ENCODE data around the gene FOXP4.

FOXP4 gene

GRCh38 chr6:41649596-41649995, 103.4 kb downstream of the FOXP4 start:
- DNase-seq, result no peak

GRCh38 chr6:41650120-41650519, 103.9 kb downstream of the FOXP4 start:
- DNase-seq, result no peak

DNA sequence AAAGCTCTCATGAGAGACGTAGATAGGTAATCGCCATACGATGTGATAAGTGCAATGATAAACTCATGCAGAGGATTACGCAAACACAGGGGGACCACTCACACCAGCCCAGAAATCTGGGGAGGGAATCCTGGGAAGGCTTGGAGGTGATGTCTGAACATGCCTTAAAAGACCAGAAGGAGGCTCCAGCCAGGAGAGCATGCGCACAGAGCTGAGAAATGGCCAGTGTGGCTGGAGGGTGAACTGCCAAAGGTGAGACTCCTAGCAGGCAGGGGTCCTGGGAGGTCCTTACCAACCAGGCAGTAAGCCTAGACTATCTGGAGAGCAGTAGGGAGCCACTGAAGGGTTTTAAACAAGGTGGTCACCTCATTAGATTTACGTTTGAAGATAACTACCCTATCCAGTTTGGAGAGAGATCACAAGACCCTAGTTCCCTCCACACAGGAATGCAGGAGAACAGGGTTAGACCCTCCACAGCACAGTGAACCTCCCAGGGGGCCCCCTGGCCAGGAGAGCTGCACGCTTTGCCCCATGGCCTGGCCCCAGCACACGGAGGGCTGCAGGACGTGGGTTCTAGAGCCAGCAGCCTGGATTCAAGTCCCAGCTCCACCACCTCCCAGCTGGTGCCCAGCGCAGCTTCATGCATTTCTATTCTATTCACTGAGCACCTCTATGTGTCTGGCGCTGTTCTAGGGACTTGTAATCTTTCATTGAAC, 105.2 kb downstream of the FOXP4 start:
- DNase-seq, result no peak

Data from NCI-H526 treated with DMSO at 0.1 percent for 48 hours (cell line).